OCI-LY3 (cell line): Measurements from ENCODE around the gene MRTFA.

Source experiments
- CTCF ChIP-seq: fragments of 200-600, 300-600 bp; sonication (generic); IDR thresholded peaks from 2 replicates; pipeline ENCODE4 v1.5.1; 2014; ENCODE audit warnings: antibody characterized with exemption, low read length, low read depth
- EZH2phosphoT487 ChIP-seq: fragments of 200-600 bp; shearing (Covaris generic); IDR thresholded peaks from 2 replicates; pipeline ENCODE4 v1.6.1; 2018; ENCODE audit warnings: antibody characterized with exemption, mixed run types, low read depth

- TF ChIP-seq CTCF = no peak
- TF ChIP-seq EZH2phosphoT487 = no peak
Observed at GRCh38 chr22:40518840-40519239, 117.7 kb downstream of the MRTFA start.
